BLaER1 (cell line): ENCODE measurements around the gene CLSTN2.

ENCODE experiments used
- H3K27ac ChIP-seq: shearing (Covaris generic); formaldehyde crosslinking; 2 replicates; pipeline ENCODE4 v1.8.1; 2022
- H3K27me3 ChIP-seq: shearing (Covaris generic); formaldehyde crosslinking; 2 replicates; pipeline ENCODE4 v1.8.1; 2022
- H3K36me3 ChIP-seq: shearing (Covaris generic); formaldehyde crosslinking; 2 replicates; pipeline ENCODE4 v1.8.1; 2022
- H3K4me1 ChIP-seq: shearing (Covaris generic); formaldehyde crosslinking; 2 replicates; pipeline ENCODE4 v1.8.1; 2022
- H3K4me2 ChIP-seq: shearing (Covaris generic); formaldehyde crosslinking; 2 replicates; pipeline ENCODE4 v1.8.1; 2022
- H3K4me3 ChIP-seq: shearing (Covaris generic); formaldehyde crosslinking; 2 replicates; pipeline ENCODE4 v1.8.1; 2022
- H3K9ac ChIP-seq: shearing (Covaris generic); formaldehyde crosslinking; 2 replicates; pipeline ENCODE4 v1.8.1; 2022
- H3K9me3 ChIP-seq: shearing (Covaris generic); formaldehyde crosslinking; 2 replicates; pipeline ENCODE4 v1.8.1; 2022
- H4K20me1 ChIP-seq: shearing (Covaris generic); formaldehyde crosslinking; 2 replicates; pipeline ENCODE4 v1.8.1; 2022
- Cebpa-rat ChIP-seq: shearing (Covaris generic); IDR thresholded peaks from 2 replicates; pipeline ENCODE4 v1.8.1; 2022

CLSTN2 gene

GRCh38 chr3:140493271-140493670 is 558.3 kb downstream of the CLSTN2 start:
- Histone ChIP-seq H3K27me3 (no peaks in the 10 kb centered on the region), H4K20me1 (no peaks in the 10 kb centered on the region), H3K4me1 (no peaks in the 10 kb centered on the region), H3K9me3 (no peaks in the 10 kb centered on the region), H3K27ac (no peak overlapping the region), H3K4me2 (no peak overlapping the region), H3K9ac (no peak overlapping the region), H3K4me3 (no peak overlapping the region), H3K36me3 (no peaks in the 10 kb centered on the region)
- no peak for TF ChIP-seq Cebpa-rat

GRCh38 chr3:140494970-140495369 is 560.0 kb downstream of the CLSTN2 start:
- Histone ChIP-seq H3K9me3 (no peaks in the 10 kb centered on the region), H3K27me3 (no peaks in the 10 kb centered on the region), H4K20me1 (no peaks in the 10 kb centered on the region), H3K4me2 (no peak overlapping the region), H3K36me3 (no peaks in the 10 kb centered on the region), H3K27ac (no peak overlapping the region), H3K4me3 (no peak overlapping the region), H3K9ac (no peak overlapping the region), H3K4me1 (no peaks in the 10 kb centered on the region)
- TF ChIP-seq Cebpa-rat, result no peak

GRCh38 chr3:140497331-140497730 is 562.3 kb downstream of the CLSTN2 start:
- H3K9me3 ChIP-seq, result no peaks in the 10 kb centered on the region
- no peak overlapping the region for H3K4me2 ChIP-seq
- no peaks in the 10 kb centered on the region for H3K4me1 ChIP-seq
- H4K20me1 ChIP-seq, result no peaks in the 10 kb centered on the region
- TF ChIP-seq Cebpa-rat, result no peak
- no peak overlapping the region for H3K9ac ChIP-seq
- H3K27ac ChIP-seq, result no peak overlapping the region
- H3K36me3 ChIP-seq, result no peaks in the 10 kb centered on the region
- no peaks in the 10 kb centered on the region for H3K27me3 ChIP-seq
- no peak overlapping the region for H3K4me3 ChIP-seq

GRCh38 chr3:140499114-140499757 is 564.3 kb downstream of the CLSTN2 start:
- Histone ChIP-seq H3K9ac (no peak overlapping the region), H3K9me3 (no peaks in the 10 kb centered on the region), H4K20me1 (no peaks in the 10 kb centered on the region), H3K36me3 (no peaks in the 10 kb centered on the region), H3K4me3 (no peak overlapping the region), H3K27me3 (no peaks in the 10 kb centered on the region), H3K27ac (no peak overlapping the region), H3K4me1 (no peaks in the 10 kb centered on the region), H3K4me2 (no peak overlapping the region)
- TF ChIP-seq Cebpa-rat, result no peak

GRCh38 chr3:140500473-140500872 is 565.5 kb downstream of the CLSTN2 start:
- H3K27me3 ChIP-seq, result no peaks in the 10 kb centered on the region
- H4K20me1 ChIP-seq, result no peaks in the 10 kb centered on the region
- no peak for TF ChIP-seq Cebpa-rat
- no peak overlapping the region for H3K4me2 ChIP-seq
- no peaks in the 10 kb centered on the region for H3K36me3 ChIP-seq
- H3K27ac ChIP-seq, result no peak overlapping the region
- H3K4me1 ChIP-seq, result no peaks in the 10 kb centered on the region
- no peak overlapping the region for H3K9ac ChIP-seq
- H3K4me3 ChIP-seq, result no peak overlapping the region
- H3K9me3 ChIP-seq, result no peaks in the 10 kb centered on the region

- H3K9ac ChIP-seq, result no peak overlapping the region
- no peaks in the 10 kb centered on the region for H3K4me1 ChIP-seq
- H3K27ac ChIP-seq, result no peak overlapping the region
- H4K20me1 ChIP-seq, result no peaks in the 10 kb centered on the region
- no peaks in the 10 kb centered on the region for H3K27me3 ChIP-seq
- no peak overlapping the region for H3K4me3 ChIP-seq
- no peaks in the 10 kb centered on the region for H3K9me3 ChIP-seq
- no peaks in the 10 kb centered on the region for H3K36me3 ChIP-seq
- TF ChIP-seq Cebpa-rat, result no peak
- no peak overlapping the region for H3K4me2 ChIP-seq
Observed at GRCh38 chr3:140501061-140501769, 566.2 kb downstream of the CLSTN2 start.

GRCh38 chr3:140501770-140502364 is 566.9 kb downstream of the CLSTN2 start:
- no peak overlapping the region for H3K4me3 ChIP-seq

GRCh38 chr3:140505213-140505612 is 570.2 kb downstream of the CLSTN2 start:
- no peaks in the 10 kb centered on the region for H4K20me1 ChIP-seq
- H3K4me3 ChIP-seq, result no peak overlapping the region
- H3K4me2 ChIP-seq, result no peak overlapping the region
- no peak overlapping the region for H3K9ac ChIP-seq
- H3K27me3 ChIP-seq, result no peaks in the 10 kb centered on the region
- H3K27ac ChIP-seq, result no peak overlapping the region
- H3K9me3 ChIP-seq, result no peaks in the 10 kb centered on the region
- TF ChIP-seq Cebpa-rat, result no peak
- H3K36me3 ChIP-seq, result no peaks in the 10 kb centered on the region
- H3K4me1 ChIP-seq, result no peaks in the 10 kb centered on the region

More at GRCh38 chr3:140501770-140502364, 566.9 kb downstream of the CLSTN2 start:
- no peak overlapping the region for H3K27ac ChIP-seq
- H4K20me1 ChIP-seq, result no peaks in the 10 kb centered on the region
- H3K36me3 ChIP-seq, result no peaks in the 10 kb centered on the region
- TF ChIP-seq Cebpa-rat, result no peak
- no peaks in the 10 kb centered on the region for H3K4me1 ChIP-seq
- no peaks in the 10 kb centered on the region for H3K9me3 ChIP-seq
- H3K4me2 ChIP-seq, result no peak overlapping the region
- H3K9ac ChIP-seq, result no peak overlapping the region
- H3K27me3 ChIP-seq, result no peaks in the 10 kb centered on the region

- Histone ChIP-seq H3K4me1 (no peaks in the 10 kb centered on the region), H3K9ac (no peak overlapping the region), H3K4me2 (no peak overlapping the region), H3K27ac (no peak overlapping the region), H4K20me1 (no peaks in the 10 kb centered on the region), H3K9me3 (no peaks in the 10 kb centered on the region), H3K4me3 (no peak overlapping the region), H3K27me3 (no peaks in the 10 kb centered on the region), H3K36me3 (no peaks in the 10 kb centered on the region)
- TF ChIP-seq Cebpa-rat, result no peak
Observed at GRCh38 chr3:140505876-140506275, 570.9 kb downstream of the CLSTN2 start.

- Histone ChIP-seq H3K27ac (no peak overlapping the region), H3K4me2 (no peak overlapping the region), H4K20me1 (no peaks in the 10 kb centered on the region), H3K9me3 (no peaks in the 10 kb centered on the region), H3K9ac (no peak overlapping the region), H3K4me3 (no peak overlapping the region), H3K27me3 (no peaks in the 10 kb centered on the region), H3K4me1 (no peaks in the 10 kb centered on the region), H3K36me3 (no peaks in the 10 kb centered on the region)
- no peak for TF ChIP-seq Cebpa-rat
Observed at GRCh38 chr3:140508550-140508949, 573.6 kb downstream of the CLSTN2 start.
